ENCODE measurements around the gene ZSWIM1. TPM values are rescaled to one million over a fixed set of nuclear protein-coding genes. Genes with fewer than 3 reads are reported as not detected.

ZSWIM1 gene
- total and polyA plus RNA-seq, 2 experiments from 2014 or later: 6.6 to 7.7 TPM

- H3K27me3 ChIP-seq (replicated peaks; ENCODE audit: insufficient read depth): no peaks in the 10 kb centered on the region
- no peaks in the 10 kb centered on the region for H4K20me1 ChIP-seq (ENCODE audit: insufficient read depth)
- no peak overlapping the region for H3K4me2 ChIP-seq (ENCODE audit: unreplicated experiment)
- 86 to 87% methylated on average over 4 of the region's 4 CpGs for WGBS, 2 experiments (ENCODE audit: low coverage in 1 of 2, low lambda C conversion rate in 2 of 2, missing lambda C conversion rate in 2 of 2)
- no peak overlapping the region for H3K4me3 ChIP-seq
- DNase-seq: no peak
- H2AFZ ChIP-seq: no peak overlapping the region
- H3K4me1 ChIP-seq (ENCODE audit: insufficient read depth): peaks cover 8% of the 10 kb centered on the region; the same call in 1 of the 2 replicates
- no peak overlapping the region for H3K9ac ChIP-seq
- 0 out of 2 replicates have a peak, but pooled peaks cover 3% of the 10 kb centered on the region for H3K79me2 ChIP-seq (ENCODE audit: insufficient read depth)
- H3K9me2 ChIP-seq (ENCODE audit: insufficient read depth): no peaks in the 10 kb centered on the region
- no peak for TF ChIP-seq EZH2 (IDR thresholded peaks at IDR 0.05; ENCODE audit: insufficient read depth, poor library complexity, severe bottlenecking)
- TF ChIP-seq EZH2phosphoT487 (IDR thresholded peaks at IDR 0.05; ENCODE audit: insufficient read depth, low read depth): no peak
- in situ Hi-C loops (cut with MboI): no loop called here
- H3K27ac ChIP-seq: no peak overlapping the region
- H3K9me3 ChIP-seq (ENCODE audit: low read depth): no peaks in the 10 kb centered on the region
- no peaks in the 10 kb centered on the region for H3K36me3 ChIP-seq (ENCODE audit: low read depth)
- H3F3A ChIP-seq (ENCODE audit: insufficient read depth): peaks cover 5% of the 10 kb centered on the region; the same call in 1 of the 2 replicates
Measured at GRCh38 chr20:45874576-45874975, 6.5 kb upstream of the ZSWIM1 start.

- Histone ChIP-seq H3K9me3 (ENCODE audit: low read depth) (no peaks in the 10 kb centered on the region), H3K9ac (no peak overlapping the region; the same call in 1 of the 2 replicates), H3K36me3 (ENCODE audit: low read depth) (0 out of 2 replicates have a peak, but pooled peaks cover 4% of the 10 kb centered on the region), H3K79me2 (ENCODE audit: insufficient read depth) (peaks cover 19% of the 10 kb centered on the region), H3K9me2 (ENCODE audit: insufficient read depth) (no peaks in the 10 kb centered on the region), H4K20me1 (ENCODE audit: insufficient read depth) (no peaks in the 10 kb centered on the region), H3K4me1 (ENCODE audit: insufficient read depth) (peaks cover 16% of the 10 kb centered on the region), H3F3A (ENCODE audit: insufficient read depth) (peaks cover 5% of the 10 kb centered on the region; the same call in 1 of the 2 replicates), H3K27ac (peak overlapping the region; percentile 50), H3K4me2 (ENCODE audit: unreplicated experiment) (peak overlapping the region; percentile 13), H3K27me3 (replicated peaks; ENCODE audit: insufficient read depth) (no peaks in the 10 kb centered on the region), H3K4me3 (no peak overlapping the region), H2AFZ (peak overlapping the region; percentile 32; the same call in 1 of the 2 replicates)
- DNase-seq: peak; percentile 78
- in situ Hi-C loops (cut with MboI): no loop called here
- TF ChIP-seq EZH2phosphoT487 (IDR thresholded peaks at IDR 0.05; ENCODE audit: insufficient read depth, low read depth) (no peak), EZH2 (IDR thresholded peaks at IDR 0.05; ENCODE audit: insufficient read depth, poor library complexity, severe bottlenecking) (no peak)
- 25 to 28% methylated on average over 11 to 13 of the region's 13 CpGs for WGBS, 2 experiments (ENCODE audit: low coverage in 1 of 2, low lambda C conversion rate in 2 of 2, missing lambda C conversion rate in 2 of 2)
Measured at GRCh38 chr20:45878076-45878761, 2.8 kb upstream of the ZSWIM1 start.

DNA sequence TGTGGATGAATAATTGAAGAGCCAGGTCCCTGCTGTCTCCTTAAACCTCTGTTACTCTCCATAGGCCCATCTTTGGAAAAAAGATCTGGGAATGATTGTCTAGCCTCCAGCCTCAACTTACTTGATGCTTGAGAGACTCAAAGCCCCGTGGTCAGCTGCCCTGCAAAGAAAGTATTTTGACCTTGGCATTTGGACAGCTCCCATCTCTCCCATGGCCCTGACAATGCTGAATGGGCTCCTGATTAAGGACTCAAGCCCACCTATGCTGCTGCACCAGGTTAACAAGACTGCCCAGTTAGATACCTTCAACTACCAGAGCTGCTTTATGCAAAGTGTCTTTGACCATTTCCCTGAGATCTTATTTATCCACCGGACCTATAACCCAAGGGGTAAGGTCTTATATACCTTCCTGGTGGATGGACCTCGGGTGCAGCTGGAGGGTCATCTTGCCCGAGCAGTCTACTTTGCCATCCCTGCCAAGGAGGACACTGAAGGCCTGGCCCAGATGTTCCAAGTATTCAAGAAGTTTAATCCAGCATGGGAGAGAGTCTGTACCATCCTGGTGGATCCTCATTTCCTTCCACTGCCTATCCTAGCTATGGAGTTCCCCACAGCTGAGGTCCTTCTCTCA lies 1.6 kb downstream of the ZSWIM1 start:
- H3K27ac ChIP-seq: no peak overlapping the region
- no peak for DNase-seq
- H3K9ac ChIP-seq: no peak overlapping the region
- 0 out of 2 replicates have a peak, but pooled peaks cover 4% of the 10 kb centered on the region for H3K36me3 ChIP-seq (ENCODE audit: low read depth)
- in situ Hi-C loops (cut with MboI): no loop called here
- no peaks in the 10 kb centered on the region for H3K9me3 ChIP-seq (ENCODE audit: low read depth)
- peaks cover 19% of the 10 kb centered on the region for H3K79me2 ChIP-seq (ENCODE audit: insufficient read depth)
- peaks cover 3% of the 10 kb centered on the region; the same call in 1 of the 2 replicates for H4K20me1 ChIP-seq (ENCODE audit: insufficient read depth)
- no peak overlapping the region for H3K4me2 ChIP-seq (ENCODE audit: unreplicated experiment)
- no peaks in the 10 kb centered on the region for H3K9me2 ChIP-seq (ENCODE audit: insufficient read depth)
- WGBS, 2 experiments (ENCODE audit: low coverage in 1 of 2, low lambda C conversion rate in 2 of 2, missing lambda C conversion rate in 2 of 2): 94 to 98% methylated on average over 4 of the region's 4 CpGs
- TF ChIP-seq EZH2 (IDR thresholded peaks at IDR 0.05; ENCODE audit: insufficient read depth, poor library complexity, severe bottlenecking) (no peak), EZH2phosphoT487 (IDR thresholded peaks at IDR 0.05; ENCODE audit: insufficient read depth, low read depth) (no peak)
- H3K27me3 ChIP-seq (replicated peaks; ENCODE audit: insufficient read depth): no peaks in the 10 kb centered on the region
- H2AFZ ChIP-seq: no peak overlapping the region
- no peak overlapping the region for H3K4me3 ChIP-seq
- H3K4me1 ChIP-seq (ENCODE audit: insufficient read depth): peaks cover 27% of the 10 kb centered on the region
- H3F3A ChIP-seq (ENCODE audit: insufficient read depth): peaks cover 16% of the 10 kb centered on the region

DNA sequence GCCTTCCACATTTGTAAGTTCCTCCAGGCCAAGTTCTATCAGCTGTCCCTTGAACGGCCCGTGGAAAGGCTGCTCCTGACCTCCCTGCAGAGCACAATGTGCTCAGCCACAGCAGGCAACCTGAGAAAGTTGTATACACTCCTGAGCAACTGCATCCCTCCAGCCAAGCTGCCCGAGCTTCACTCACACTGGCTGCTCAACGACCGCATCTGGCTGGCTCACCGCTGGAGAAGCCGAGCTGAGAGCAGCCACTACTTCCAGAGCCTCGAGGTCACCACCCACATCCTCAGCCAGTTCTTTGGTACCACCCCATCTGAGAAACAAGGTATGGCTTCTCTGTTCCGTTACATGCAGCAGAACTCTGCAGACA lies 2.1 kb downstream of the ZSWIM1 start:
- peaks cover 3% of the 10 kb centered on the region; the same call in 1 of the 2 replicates for H4K20me1 ChIP-seq (ENCODE audit: insufficient read depth)
- 85 to 90% methylated on average over 9 of the region's 9 CpGs for WGBS, 2 experiments (ENCODE audit: low coverage in 1 of 2, low lambda C conversion rate in 2 of 2, missing lambda C conversion rate in 2 of 2)
- no peak overlapping the region for H3K4me3 ChIP-seq
- 0 out of 2 replicates have a peak, but pooled peaks cover 4% of the 10 kb centered on the region for H3K36me3 ChIP-seq (ENCODE audit: low read depth)
- no peaks in the 10 kb centered on the region for H3K9me3 ChIP-seq (ENCODE audit: low read depth)
- no peak overlapping the region for H3K27ac ChIP-seq
- H3K9me2 ChIP-seq (ENCODE audit: insufficient read depth): no peaks in the 10 kb centered on the region
- H3K79me2 ChIP-seq (ENCODE audit: insufficient read depth): peaks cover 19% of the 10 kb centered on the region
- peaks cover 16% of the 10 kb centered on the region for H3F3A ChIP-seq (ENCODE audit: insufficient read depth)
- H3K9ac ChIP-seq: no peak overlapping the region
- TF ChIP-seq EZH2phosphoT487 (IDR thresholded peaks at IDR 0.05; ENCODE audit: insufficient read depth, low read depth): no peak
- no peak for TF ChIP-seq EZH2 (IDR thresholded peaks at IDR 0.05; ENCODE audit: insufficient read depth, poor library complexity, severe bottlenecking)
- H3K27me3 ChIP-seq (replicated peaks; ENCODE audit: insufficient read depth): no peaks in the 10 kb centered on the region
- H2AFZ ChIP-seq: no peak overlapping the region
- in situ Hi-C loops (cut with MboI): no loop called here
- no peak for DNase-seq
- no peak overlapping the region for H3K4me2 ChIP-seq (ENCODE audit: unreplicated experiment)
- peaks cover 27% of the 10 kb centered on the region for H3K4me1 ChIP-seq (ENCODE audit: insufficient read depth)

All from GM23248 (cell line).